Measurements from ENCODE around the gene ANKRD60.

ANKRD60 gene

DNA sequence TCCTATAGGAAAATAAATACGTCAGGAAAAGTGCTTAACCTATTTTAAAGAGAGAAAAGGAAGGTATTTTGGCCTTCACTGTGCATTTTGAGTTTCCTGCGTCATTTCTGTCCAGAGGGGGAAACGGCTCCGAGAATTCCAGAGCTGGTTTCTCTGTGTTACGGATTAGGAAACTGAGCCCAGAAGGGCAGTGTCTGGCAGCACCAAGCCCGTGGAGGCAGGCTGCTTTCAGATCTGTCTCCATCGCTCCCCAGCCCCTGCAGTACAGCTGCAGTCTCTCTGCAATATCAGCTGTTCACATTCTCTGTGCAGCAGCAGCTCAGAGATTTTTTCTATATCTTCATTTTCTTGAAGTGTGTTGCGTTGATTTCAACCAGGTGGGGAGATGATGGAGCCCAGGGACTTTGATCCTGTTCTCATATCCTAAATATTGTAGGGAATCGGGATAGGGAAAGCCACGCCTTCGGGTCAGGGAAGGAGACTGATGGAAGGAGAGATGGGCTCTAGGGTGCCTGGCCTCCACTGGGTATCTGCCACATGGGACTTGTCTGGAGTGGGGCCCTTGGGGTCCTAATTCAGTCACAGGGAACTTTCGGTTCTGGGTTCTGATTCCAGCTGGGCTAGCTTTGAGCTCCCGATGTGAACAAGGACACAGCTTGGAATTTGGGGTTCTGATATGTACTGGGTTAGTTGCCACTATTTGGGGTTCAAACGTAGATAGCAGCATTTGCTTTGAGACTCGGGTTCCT, 2.8 kb downstream of the ANKRD60 start:
- in situ Hi-C loops (cut with MboI; ENCODE audit: low sequenced_read_pairs): loop anchor here (25.0 kb wide), 1 partner anchor 637 kb away; the partner anchor contains the start of genes GNAS and GNAS-AS1

DNA sequence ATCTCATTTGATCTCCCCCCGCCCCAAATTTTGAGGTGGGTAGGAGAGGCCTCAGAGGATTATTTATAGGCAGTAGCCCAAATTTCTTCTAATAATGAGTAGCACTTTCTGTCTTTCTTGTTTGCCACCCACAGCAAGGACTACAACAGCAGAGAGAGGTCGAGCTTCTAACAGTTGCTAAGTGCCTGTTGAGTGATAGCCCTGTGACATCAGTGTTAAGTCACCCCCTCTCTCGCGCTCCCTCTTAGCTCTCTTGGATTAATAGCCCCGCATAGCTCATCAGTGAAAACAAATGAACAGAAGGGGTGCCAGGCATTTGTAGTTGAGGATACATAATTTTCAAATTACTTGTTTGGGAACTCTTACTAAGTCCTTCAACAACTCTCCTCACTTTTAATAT, 3.5 kb downstream of the ANKRD60 start:
- in situ Hi-C loops (cut with MboI; ENCODE audit: low sequenced_read_pairs): loop anchor here (25.0 kb wide), 1 partner anchor 637 kb away; the partner anchor contains the start of genes GNAS and GNAS-AS1

DNA sequence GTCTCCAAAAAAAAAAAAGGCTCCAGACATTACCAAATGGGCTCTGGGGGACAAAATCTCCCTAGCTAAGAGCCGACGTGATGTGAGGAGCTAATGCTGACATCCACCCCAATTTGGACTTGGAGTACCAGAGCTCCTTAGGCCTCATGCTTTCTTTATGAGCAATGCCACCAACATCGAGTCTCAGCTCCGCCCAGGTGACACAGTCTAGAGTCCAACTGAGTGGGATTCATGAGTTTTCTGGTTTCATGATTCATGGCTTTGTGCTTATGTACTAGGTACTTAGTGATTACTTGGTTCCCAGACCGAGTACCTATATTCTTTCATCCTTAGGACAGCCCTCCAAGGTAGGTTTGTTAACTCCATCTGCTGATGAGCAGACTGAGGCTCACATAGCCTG, 4.4 kb downstream of the ANKRD60 start:
- in situ Hi-C loops (cut with MboI; ENCODE audit: low sequenced_read_pairs): no loop called here

DNA sequence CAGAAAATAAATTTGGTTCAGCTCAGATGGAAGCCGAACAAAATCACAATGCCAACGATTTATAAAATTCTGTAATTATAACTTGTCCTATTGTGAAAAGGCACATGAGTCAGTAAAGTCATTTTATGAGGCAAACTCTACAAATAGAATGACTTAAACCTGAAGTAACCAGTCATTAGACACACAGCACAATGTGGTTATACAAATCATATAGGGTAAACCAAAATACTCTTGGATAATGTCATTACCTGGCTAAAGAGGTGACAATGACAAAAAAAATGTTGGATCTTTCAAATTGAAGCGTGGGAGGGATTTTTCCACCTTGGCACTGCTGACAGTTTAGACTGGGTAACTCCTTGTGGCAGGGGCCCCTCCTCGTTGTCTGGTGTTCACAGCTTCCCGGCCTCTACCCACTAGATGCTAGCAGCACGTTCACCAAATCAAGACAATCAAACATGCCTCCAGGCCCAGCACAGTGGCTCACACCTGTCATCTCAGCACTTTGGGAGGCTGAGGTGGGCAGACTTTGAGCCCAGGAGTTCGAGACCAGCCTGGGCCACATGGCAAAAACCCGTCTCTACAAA, 5.0 kb downstream of the ANKRD60 start:
- in situ Hi-C loops (cut with MboI; ENCODE audit: low sequenced_read_pairs): no loop called here

GRCh38 chr20:58222446-58222845, 6.0 kb downstream of the ANKRD60 start:
- in situ Hi-C loops (cut with MboI; ENCODE audit: low sequenced_read_pairs): no loop called here

- in situ Hi-C loops (cut with MboI; ENCODE audit: low sequenced_read_pairs): loop anchor here (10.0 kb wide), 1 partner anchor 615 kb away; no protein-coding TSS in a partner anchor
Measured at GRCh38 chr20:58219342-58219700, 9.1 kb downstream of the ANKRD60 start.

- in situ Hi-C loops (cut with MboI; ENCODE audit: low sequenced_read_pairs): loop anchor here (10.0 kb wide), 1 partner anchor 614 kb away; no protein-coding TSS in a partner anchor
Measured at GRCh38 chr20:58218665-58219341, 9.7 kb downstream of the ANKRD60 start.

DNA sequence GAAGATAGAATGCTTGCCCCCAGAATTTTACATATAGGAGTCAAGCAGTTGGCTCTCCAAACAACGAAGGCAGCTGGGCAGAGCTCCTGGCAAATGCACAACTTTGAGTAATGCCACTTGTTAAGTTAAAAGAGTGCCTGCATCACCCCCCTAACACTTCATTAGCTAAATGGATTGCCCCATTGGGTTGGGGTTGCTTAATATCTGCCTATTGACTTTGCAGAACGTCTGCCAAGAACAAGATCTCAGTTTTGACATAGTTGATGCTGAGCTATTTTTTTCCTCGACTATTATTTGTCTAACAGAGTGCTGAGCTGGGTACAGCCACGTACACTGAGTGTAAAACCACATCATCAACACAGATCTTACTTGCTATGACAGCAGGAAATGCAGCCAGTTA, 12.1 kb downstream of the ANKRD60 start:
- in situ Hi-C loops (cut with MboI; ENCODE audit: low sequenced_read_pairs): loop anchor here (10.0 kb wide), 1 partner anchor 612 kb away; no protein-coding TSS in a partner anchor

- in situ Hi-C loops (cut with MboI; ENCODE audit: low sequenced_read_pairs): loop anchor here (10.0 kb wide), 1 partner anchor 610 kb away; no protein-coding TSS in a partner anchor
Measured at GRCh38 chr20:58215116-58215515, 13.3 kb downstream of the ANKRD60 start.

- in situ Hi-C loops (cut with MboI; ENCODE audit: low sequenced_read_pairs): loop anchor here (10.0 kb wide), 1 partner anchor 610 kb away; no protein-coding TSS in a partner anchor
Measured at GRCh38 chr20:58214310-58214709, 14.1 kb downstream of the ANKRD60 start.

- in situ Hi-C loops (cut with MboI; ENCODE audit: low sequenced_read_pairs): loop anchor here (10.0 kb wide), 1 partner anchor 609 kb away; no protein-coding TSS in a partner anchor
Measured at GRCh38 chr20:58213716-58214115, 14.7 kb downstream of the ANKRD60 start.

GRCh38 chr20:58213121-58213520, 15.3 kb downstream of the ANKRD60 start:
- in situ Hi-C loops (cut with MboI; ENCODE audit: low sequenced_read_pairs): loop anchor here (10.0 kb wide), 1 partner anchor 608 kb away; no protein-coding TSS in a partner anchor

GRCh38 chr20:58212636-58213035, 15.8 kb downstream of the ANKRD60 start:
- in situ Hi-C loops (cut with MboI; ENCODE audit: low sequenced_read_pairs): loop anchor here (10.0 kb wide), 1 partner anchor 608 kb away; no protein-coding TSS in a partner anchor

DNA sequence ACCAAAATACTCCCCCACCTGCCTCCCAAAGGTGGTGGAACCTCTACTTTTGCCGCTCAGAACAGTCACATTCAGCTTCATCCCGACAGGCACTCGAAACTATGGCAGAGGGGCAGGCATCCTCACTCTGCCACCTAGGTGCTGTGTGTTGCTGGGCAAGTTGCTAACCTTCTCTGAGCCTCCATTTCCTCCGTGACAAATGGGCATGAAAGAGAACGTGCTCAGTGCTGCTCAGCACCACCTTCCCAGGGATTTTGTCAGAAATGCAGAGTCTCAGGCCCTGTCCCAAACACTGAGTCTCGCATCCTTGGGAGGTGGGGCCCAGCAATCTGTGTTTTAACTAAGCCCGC, 18.1 kb downstream of the ANKRD60 start:
- in situ Hi-C loops (cut with MboI; ENCODE audit: low sequenced_read_pairs): loop anchor here (10.0 kb wide), 1 partner anchor 606 kb away; no protein-coding TSS in a partner anchor

DNA sequence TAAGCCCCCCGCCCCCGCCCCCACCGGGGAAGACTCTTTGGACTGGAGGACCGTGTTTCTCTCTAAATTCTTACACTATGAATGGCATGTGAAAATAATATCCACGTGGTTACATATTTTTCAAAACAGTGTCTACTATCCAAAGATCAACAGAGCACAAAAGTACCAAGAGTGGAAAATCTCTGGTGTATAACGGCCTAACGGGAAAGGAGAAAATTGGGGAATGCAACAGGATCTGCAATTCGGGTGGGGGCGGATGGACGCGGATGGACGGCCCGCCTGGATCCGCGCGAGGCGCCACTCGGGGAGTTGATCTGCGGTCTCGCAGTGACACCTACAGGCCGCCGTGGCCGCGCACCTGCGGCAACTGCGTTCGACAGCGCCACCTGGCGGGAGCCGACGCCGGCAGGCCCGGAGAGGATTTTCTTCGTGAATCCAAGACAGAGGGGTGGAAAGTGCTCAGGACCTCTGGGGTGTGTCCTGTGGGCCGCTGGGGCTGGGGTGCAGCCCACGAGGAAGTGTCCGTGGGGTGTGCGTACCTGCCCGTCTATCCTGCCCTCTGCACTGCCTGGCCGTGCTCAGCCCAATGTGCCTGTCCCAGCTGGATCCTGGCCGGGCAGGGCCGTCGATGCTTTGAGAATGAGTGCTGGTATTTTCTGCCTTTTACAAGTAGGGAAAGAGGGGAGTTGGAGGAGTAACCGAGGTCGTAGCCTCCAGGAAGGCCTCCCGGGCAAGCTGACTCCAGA, 18.6 kb downstream of the ANKRD60 start:
- in situ Hi-C loops (cut with MboI; ENCODE audit: low sequenced_read_pairs): loop anchor here (10.0 kb wide), 1 partner anchor 605 kb away; no protein-coding TSS in a partner anchor

GRCh38 chr20:58208944-58209343, 19.5 kb downstream of the ANKRD60 start:
- in situ Hi-C loops (cut with MboI; ENCODE audit: low sequenced_read_pairs): no loop called here

DNA sequence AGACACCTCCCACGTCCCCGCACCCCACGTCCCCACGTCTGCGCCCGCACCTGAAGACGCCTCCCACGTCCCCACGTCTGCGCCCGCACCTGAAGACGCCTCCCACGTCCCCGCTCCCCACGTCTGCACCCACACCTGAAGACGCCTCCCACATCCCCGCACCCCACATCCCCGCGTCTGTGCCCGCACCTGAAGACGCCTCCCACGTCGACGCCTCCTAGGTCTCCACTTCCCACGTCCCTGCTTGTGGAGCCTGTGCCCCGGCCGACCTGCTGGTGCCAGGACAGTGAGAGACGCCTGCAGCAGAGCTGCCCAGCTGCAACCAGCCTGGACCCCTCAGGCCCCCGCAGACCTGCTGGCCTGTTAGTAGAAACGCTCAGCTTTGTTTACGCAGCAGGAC, 22.6 kb downstream of the ANKRD60 start:
- in situ Hi-C loops (cut with MboI; ENCODE audit: low sequenced_read_pairs): no loop called here

DNA sequence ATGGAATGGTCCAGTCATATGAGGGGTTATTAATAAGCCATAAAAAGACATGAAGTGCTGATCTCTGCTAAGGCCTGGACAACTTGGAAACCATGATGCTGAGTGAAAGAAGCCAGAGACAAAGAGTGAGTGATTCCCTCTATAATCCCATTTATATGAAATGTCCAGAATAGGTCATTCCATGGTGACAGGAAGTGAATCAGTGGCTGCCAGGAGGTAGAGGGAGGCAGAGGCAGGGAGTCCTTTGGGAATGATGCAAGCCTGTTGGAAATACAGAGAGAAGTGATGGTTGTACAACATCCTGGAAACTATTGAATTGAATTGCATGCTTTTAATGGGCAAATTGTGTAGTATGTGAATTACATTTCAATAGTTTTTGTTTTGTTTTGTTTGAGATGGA, 26.4 kb downstream of the ANKRD60 start:
- in situ Hi-C loops (cut with MboI; ENCODE audit: low sequenced_read_pairs): no loop called here

DNA sequence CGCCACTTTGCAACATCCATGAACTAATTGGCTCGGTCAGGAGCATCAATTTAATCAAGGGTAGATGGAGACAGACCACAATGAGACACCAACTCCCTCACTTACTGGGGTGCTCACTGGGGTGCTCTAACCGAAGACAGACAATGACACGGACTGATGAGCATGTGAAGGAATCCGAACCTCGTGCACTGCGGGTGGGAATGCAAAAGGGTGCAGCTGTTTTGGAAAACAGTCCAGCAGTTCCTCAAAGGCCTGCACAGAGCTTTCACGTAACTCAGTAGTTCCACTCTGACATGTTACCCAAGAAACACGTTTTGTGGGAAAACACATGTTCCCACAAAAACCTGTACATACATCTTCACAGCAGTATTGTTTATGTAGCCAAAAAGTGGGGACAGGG, 26.8 kb downstream of the ANKRD60 start:
- in situ Hi-C loops (cut with MboI; ENCODE audit: low sequenced_read_pairs): no loop called here

- in situ Hi-C loops (cut with MboI; ENCODE audit: low sequenced_read_pairs): loop anchor here (25.0 kb wide), 1 partner anchor 1112 kb away; no protein-coding TSS in a partner anchor
Measured at GRCh38 chr20:58199469-58199868, 29.0 kb downstream of the ANKRD60 start.
